Measurements from ENCODE around the gene GLUL.
"Not testable (repeated sequence)": the region's sequence is repeated elsewhere in the genome, so short reads cannot be mapped to it uniquely, and the experiment has no call there.

GLUL gene

DNA sequence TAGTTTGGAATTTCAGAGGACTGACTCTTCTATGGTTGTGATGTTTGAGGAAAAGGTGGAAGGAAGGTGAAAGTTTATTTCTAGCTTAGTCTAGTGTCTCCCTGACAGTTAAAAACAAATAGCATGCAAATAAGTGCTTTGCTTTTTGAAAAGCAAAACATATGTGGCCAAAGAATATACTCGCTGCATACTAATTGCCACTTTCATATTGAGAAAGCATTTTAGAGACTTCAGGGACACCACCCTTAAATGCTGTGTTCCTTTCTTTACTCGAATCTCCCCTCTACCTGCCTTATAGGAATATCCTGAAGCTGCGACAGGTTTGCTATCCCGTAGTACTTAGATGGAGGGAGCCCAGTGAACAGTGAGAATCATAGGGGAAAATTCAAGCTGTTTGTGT lies 23.2 kb downstream of the GLUL start:
- no peak for DNase-seq (ENCODE audit: low read depth)

DNA sequence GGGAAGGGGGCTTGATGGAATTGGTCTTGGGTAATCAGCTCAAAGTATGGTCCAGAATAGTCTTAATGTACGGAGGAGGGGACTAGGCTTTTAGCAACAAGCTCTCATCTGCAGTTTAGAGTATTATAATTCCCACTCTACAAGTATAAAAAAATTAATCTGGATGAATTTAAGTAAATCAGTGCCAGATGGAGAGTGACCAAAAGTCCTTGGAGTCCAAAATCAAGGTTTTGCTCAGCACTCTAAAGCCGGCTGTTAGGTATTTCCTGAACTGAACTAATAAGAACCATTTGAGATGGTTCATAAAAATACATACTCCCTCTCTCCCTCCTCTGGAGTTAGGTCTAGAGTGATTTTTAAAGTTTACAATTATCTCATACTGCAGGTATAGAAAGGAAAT lies 23.7 kb downstream of the GLUL start:
- DNase-seq (ENCODE audit: low read depth) = no peak

DNA sequence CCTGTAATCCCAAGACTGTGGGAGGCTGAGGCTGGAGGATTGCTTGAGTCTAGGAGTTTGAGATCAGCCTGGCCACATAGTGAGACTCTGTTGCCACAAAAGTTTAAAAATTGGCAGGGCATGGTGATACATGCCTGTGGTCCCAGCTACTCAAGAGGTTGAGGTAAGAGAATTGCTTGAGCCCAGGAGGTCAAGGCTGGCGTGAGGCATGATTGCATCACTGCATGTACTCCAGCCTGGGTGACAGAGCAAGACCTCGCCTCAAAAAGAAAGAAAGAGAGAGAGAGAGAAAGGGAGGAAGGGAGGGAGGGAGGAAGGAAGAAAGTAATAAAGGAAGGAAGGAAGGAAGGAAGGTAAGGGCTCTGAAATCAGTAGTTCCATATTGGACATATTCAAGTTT lies 25.0 kb downstream of the GLUL start:
- DNase-seq (ENCODE audit: low read depth) = no peak

DNA sequence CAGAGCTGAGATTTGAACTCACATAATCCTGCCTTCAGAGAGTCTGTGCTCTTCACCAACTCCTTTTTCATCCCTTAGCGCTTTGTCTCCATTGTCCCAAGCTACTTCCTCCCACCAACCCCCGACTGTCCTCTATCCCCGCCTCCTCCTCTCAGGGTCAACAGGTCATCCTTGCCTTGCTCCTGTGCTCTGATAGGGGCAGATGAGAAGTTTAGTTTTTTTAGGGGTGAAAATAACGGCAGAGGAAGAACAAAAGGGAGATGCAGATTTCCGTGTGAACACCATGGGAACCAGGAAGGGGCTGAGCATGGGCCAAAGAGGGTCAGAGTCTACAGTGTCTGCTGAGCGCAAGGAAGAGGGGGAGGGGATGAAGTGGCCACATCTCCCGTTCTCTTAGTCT lies 31.9 kb downstream of the GLUL start:
- no peak for DNase-seq (ENCODE audit: low read depth)

DNA sequence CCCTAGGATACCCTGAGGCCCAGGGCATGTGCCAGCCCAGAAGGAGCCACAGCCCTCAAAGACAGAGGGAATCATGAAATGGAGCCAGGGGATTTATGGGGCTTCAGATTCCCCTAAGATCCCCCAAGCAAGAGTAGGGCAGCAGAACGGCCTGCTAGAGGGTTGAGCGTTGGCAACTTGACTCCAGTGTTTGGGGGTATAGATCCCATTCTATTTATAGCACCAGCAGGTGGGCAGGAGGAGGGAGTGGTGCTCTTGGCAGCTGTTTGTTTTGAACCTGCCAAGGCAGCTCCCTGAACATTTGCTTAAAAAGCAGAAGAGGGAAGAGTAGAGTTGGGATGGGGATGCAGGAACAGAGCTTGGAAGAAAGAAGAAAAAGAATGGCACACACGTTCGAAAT lies 33.7 kb downstream of the GLUL start:
- no peak for DNase-seq (ENCODE audit: low read depth)

DNA sequence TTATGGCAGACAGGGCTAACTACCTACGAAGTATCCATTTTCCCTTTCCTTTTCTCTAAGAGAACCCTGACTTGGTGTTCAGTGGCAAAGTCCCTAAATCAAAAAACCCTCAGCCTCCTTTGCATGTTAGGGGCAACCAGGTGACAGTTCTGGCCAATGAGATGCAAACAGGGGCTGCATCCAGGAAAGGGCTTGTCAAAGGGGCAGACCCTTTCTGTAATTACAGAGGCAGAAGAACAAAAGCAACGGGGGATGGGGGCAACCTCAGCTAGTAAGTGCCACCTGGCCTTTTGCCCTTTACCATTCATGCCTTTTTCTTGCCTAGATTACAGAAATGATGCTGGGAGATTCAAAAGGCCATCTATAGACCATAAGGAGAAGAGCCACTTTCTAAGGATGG lies 34.4 kb downstream of the GLUL start:
- DNase-seq (ENCODE audit: low read depth) = no peak

DNA sequence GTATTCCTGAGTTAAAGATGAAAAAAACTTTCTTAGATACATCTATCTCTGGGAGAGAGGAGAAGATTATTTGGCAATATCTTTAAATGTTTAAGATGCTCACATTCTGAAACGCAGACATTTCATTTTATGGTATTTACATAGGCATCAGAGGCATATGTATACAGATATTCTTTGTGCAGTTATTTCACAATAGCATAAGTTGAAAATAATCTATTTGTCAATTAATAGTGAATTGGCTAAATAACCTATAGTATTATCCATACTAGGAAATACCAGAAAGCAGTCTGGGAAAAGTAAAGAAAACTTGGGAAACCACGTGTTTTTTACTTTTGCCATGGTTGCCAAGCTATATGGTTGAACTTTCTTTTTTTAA lies 35.9 kb downstream of the GLUL start:
- no peak for DNase-seq (ENCODE audit: low read depth)

DNA sequence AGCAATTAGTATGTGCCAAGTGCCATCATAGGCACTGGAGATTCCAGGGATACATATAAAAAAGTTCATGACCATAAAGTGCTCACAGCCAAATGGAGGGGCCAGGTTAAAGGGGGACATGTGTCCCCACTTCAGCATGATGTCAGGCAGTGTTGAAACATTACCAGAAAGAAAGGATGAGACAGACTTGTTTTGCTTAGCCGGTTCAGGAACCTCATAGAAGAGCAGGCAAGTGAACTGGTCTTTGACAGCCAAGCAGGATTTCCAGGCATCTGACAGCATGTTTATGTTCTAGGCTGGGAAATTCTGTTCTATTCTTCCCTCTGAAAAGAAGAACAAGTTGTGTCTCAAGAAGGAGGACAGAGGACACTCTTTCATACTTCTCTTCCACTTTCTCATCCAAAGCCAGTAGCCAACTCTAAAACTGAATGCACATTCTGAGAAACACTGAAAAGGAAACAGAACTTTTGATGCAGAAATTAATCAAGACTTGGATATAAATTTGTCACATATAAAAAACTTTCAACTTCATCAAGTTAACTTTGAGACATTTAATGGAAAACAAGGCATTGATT lies 39.7 kb downstream of the GLUL start:
- DNase-seq (ENCODE audit: low read depth) = no peak

DNA sequence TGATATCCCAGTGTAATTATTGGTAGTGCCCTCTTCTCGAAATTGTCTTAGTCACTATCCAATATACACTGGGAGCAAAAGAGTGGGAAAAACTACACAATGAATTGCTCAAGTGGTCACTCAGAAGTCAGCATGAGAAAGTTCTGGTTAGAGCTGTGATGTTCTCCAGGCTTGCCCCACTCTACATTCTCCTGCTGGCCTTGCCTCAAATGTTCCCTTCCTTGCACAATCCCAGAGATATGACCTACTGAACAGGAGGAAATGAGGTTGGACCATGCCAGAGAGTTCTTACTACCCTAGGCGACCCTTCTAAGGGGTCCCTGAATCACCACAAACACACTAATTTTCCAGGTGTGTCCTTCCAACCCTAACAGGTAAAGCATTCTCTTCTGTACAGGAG lies 40.8 kb downstream of the GLUL start:
- DNase-seq (ENCODE audit: low read depth) = no peak

DNA sequence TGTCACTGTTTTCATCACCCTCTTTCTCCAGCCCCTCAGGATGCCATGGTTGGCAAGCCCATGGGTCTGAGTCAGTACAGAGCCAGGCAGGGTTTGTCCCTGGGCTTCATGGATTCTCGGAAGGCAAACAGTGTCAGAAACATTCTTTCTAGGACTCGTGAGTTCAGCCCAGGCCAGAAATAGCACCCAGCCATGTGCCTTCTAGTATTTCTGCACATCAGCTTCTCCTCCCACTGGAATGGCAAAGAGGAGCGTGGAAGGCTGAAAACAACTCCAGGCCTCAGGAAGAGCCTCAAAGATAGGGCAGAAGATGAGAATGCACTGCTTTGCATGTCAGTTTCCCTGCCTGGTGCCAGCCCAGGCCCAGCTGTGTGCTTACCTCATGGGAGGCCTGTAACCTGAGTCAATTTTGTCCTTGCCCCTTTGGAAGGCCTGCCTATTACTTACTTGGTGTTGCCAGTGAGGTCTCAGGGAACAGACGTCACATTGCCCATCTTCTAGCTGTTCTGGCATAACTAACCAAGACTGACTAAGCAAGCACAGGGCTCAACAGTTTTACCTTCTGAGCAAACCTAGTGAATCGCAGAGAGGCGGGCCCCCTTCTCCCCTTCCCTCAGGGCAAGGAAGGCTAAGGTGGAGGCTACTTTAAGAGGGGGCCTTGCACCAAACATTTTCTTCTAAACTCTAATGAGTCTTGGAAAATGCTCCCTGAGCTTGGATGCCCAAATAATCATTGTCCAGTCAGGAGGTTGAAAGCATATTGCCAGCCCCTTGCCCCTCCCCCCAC lies 42.4 kb downstream of the GLUL start:
- DNase-seq (ENCODE audit: low read depth) = no peak

DNA sequence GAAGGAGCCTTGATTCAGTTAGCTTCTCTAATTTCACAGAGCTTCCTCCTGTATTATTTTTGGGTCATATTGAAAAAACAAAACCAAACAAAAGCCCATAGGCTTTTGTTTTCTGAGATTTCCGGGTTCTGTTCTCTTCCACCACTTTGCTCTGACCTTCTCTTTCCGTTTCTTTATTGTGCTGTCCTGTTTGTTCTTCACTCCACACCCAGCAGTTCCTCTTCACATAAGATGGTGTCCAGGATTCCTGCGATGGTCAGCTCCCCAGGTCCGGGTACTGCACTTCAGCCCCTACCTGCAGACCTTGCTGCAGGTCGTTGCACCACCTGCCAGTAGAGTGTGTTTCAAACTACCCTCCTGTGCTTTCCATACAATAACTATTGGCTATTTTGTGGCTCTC lies 44.6 kb downstream of the GLUL start:
- no peak for DNase-seq (ENCODE audit: low read depth)

DNA sequence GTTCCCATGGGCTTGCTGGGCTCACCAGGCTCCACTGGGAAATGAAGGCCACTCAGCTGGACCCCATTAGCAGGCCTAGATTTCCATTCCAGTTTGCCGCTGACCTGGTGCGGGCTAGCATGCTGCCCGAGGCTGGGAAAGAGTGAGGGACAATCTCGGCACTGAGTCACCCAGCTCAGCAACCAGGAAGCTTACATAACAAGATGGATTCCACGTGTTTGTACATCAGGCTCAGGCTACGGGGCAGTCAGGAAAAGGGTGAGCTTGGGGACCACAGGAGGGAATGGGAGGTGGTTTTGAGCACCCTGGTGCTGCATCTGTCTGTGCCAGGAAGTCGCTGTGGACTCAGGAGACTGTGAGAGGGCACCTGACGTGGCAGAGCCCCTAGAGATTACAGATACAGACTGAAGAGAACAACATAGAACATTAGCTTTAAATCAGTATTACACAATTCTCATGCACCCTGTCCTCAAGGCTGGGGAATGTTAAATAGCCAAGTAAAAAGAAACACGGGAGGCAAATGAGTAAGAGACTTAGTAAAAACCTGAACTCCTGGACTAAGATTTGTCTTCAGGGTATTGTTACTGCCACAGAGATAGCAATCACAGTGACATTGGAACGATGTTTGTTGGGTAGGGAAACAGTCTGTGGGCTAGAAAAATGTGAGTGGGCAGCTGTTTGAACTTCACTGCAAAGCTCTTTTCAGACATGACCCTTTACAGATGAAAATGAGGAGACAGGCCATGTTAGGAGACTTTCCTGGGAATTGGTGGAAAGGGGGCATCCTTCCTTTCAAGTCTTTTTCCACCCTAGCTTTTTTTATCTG lies 51.1 kb downstream of the GLUL start:
- no peak for DNase-seq (ENCODE audit: low read depth)

DNA sequence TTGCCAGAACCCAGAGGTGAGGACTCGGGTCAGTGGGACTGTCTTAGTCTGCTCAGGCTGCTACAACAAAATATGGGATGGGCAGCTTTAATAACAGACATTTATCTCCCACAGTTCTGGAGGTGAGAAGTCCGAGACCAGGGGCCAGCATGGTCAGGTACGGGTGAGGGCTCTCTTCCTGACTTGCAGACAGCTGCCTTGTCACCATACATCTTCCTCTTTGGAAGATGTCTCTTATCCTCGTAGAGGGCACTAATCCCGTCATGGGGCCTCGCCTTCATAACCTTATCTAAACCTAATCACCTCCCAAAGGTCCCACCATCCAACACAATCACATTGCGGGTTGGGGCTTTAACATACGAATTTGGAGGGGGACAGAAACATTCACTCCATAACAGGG lies 51.9 kb downstream of the GLUL start:
- no peak for DNase-seq (ENCODE audit: low read depth)

DNA sequence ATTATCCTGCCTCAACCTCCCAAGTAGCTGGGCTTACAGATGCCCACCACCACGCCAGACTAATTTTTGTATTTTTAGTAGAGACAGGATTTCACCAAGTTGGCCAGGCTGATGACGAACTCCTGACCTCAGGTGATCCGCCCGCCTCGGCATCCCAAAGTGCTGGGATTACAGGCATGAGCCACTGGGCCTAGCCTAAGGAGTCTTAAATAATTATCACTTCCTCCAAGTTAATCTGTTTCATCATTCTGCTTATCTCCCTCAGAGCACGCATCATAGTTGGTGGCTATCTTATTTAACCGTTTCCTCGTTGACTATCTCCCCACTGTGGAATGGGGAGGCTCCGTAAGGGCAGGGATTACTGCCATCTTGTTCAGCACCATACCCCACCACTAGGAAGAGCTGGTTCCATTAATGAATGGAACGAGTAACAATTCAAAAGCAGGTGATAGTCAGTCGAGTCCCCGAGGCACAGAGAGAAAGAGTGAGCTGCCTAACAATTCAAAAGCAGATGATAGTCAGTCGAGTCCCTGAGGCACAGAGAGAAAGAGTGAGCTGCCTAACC lies 52.7 kb downstream of the GLUL start:
- no peak for DNase-seq (ENCODE audit: low read depth)

DNA sequence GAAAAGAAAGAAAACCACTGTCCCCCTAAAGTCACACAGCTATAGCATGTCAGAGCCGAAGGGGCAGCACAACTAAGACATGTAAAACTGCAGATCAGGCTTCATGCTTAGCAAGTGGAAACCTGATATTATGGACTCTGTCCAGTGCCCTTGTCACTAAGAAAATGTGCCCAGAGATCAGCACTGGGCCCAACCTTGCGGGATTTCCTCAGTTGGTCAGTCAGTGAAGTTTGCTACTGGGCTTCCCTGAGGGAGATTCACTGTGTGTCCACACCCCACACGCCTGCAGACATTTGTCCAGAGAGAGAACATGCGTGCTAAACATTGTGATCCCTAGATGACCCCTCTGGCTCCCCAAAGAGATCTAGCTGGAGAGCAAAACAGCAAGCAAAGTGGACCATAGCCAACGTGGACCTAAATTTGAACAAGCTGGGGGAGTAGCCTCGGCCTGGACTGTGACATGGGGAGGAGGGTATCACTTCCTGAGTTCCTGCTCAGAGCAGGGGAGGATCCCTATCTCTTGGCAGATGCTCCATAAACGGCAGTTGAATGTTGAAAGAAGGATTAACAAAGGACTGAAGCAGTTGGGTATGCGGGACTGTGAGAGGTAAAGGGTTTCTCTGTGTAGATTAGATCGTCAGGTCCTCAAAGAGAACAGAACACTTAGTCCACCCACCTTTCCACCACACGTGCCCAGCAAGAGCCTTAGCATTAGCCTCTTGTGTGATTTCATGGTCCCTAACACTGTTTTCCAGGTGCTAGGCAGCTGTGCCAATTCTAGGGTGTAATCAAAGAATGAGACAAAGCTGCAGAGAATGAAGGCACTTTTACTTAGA lies 53.6 kb downstream of the GLUL start:
- DNase-seq (ENCODE audit: low read depth) = no peak

DNA sequence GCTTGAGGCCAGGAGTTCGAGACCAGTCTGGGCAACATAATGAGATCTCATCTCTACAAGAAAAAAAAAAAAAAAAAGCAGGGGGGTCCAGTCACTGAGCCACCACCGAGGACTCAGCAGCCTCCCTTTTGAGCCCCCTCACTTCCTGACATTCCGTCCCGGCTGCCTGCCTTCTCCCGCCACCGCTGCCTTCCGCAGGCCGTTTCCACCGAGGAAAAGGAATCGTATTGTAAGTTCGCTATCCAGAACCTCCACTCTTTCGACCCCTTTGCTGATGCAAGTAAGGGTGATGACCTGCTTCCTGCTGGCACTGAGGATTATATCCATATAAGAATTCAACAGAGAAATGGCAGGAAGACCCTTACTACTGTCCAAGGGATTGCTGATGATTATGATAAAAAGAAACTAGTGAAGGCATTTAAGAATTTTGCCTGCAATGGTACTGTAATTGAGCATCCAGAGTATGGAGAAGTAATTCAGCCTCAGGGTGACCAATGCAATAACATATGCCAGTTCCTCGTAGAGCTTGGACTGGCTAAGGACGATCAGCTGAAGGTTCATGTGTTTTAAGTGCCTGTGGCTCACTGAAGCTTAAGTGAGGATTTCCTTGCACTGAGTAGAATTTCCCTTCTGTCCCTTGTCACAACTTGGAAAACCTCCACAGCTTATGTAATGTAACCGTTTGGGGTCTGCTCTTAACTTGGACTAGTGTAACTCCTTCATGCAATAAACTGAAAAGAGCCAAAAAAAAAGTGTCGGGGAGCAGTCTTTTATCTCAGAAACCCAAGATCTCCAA lies 55.6 kb downstream of the GLUL start:
- no peak for DNase-seq (ENCODE audit: low read depth)

DNA sequence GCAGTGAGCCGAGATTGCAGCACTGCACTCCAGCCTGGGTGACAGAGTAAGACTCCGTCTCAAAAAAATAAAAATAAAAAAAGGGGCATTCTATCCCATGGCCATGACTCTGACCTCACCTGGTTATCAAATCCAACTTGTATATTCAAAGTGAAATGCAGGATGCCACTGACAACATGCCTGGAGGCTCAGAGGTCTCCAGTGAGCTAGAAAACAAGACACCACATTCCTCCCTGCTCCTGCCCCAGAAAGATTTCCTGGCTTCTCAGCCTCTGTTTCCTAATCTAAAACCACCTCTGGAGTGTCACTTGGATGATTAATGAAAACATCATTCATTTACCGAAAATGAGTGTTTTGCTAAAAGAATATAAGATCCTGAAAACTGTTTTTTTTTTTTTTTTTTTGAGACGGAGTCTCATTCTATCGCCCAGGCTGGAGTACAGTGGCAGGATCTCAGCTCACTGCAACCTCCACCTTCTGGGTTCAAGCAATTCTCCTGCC lies 58.5 kb downstream of the GLUL start:
- DNase-seq (ENCODE audit: low read depth) = not testable (repeated sequence)

DNA sequence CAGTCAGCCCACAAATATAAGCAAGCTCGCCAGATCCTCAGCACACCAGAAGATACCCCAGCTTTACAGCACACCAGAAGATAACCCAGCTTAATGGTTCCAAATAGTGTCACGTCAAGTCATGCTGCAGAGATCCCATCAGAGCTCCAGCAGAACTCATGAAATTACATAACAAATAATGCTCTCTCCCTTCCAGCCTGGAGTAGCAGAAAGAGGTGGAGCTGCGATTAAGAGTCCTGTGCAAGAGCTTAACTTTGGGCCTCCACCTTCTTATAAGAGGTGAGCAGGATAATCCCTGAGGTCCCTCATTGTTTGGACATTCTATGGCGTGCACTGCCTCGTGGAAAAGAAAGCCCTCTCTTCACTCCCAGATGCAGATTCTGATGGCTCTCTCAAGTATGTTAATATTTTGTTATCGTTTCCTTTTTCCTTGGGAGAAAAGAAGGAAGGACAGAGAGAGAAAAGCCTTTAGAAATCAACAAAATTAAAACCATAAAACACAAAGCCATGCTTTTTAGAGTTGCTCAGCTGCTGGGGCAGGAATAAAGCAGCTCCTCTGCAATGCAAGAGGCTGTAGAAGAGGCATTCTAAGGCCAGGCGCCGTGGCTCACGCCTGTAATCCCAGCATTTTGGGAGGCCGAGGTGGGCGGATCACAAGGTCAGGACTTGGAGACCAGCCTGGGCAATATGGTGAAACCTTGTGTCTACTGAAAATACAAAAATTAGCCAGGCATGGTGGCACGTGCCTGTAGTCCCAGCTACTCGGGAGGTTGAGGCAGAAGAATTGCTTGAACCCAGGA lies 59.1 kb downstream of the GLUL start:
- no peak for DNase-seq (ENCODE audit: low read depth)
